HG03432 (cell line): ENCODE results near the gene ADIPOR2.
"Not testable (repeated sequence)": the region's sequence is repeated elsewhere in the genome, so short reads cannot be mapped to it uniquely, and the experiment has no call there.

Experiments
- ATAC-seq: cut with Tn5 transposase; IDR thresholded peaks from one replicate; pipeline ENCODE4 v1.9.1; 2021; ENCODE audit warnings: mild to moderate bottlenecking, moderate library complexity; ENCODE audit not compliant: unreplicated experiment

ADIPOR2 gene

GRCh38 chr12:1810201-1810930 lies 119.5 kb downstream of the ADIPOR2 start:
- ATAC-seq, result no peak

- no peak for ATAC-seq
These were observed 120.0 kb downstream of the ADIPOR2 start for GRCh38 chr12:1810931-1811280.

- no peak for ATAC-seq
These were observed 120.5 kb downstream of the ADIPOR2 start for GRCh38 chr12:1811281-1811947.

- ATAC-seq, result no peak
These were observed 121.0 kb downstream of the ADIPOR2 start for GRCh38 chr12:1811948-1812291.

- ATAC-seq, result no peak
These were observed 121.9 kb downstream of the ADIPOR2 start for GRCh38 chr12:1812650-1813302.

GRCh38 chr12:1814266-1814665 lies 123.4 kb downstream of the ADIPOR2 start:
- ATAC-seq, result no peak

- ATAC-seq, result no peak
These were observed 124.2 kb downstream of the ADIPOR2 start for GRCh38 chr12:1815108-1815507.

GRCh38 chr12:1815814-1816729 lies 125.2 kb downstream of the ADIPOR2 start:
- ATAC-seq, result no peak

GRCh38 chr12:1816730-1817348 lies 126.0 kb downstream of the ADIPOR2 start:
- no peak for ATAC-seq

- ATAC-seq, result not testable (repeated sequence)
These were observed 127.1 kb downstream of the ADIPOR2 start for GRCh38 chr12:1817928-1818327.

- ATAC-seq, result no peak
These were observed 128.2 kb downstream of the ADIPOR2 start for GRCh38 chr12:1819050-1819449.

- no peak for ATAC-seq
These were observed 128.7 kb downstream of the ADIPOR2 start for GRCh38 chr12:1819571-1819970.

GRCh38 chr12:1820191-1820895 lies 129.5 kb downstream of the ADIPOR2 start, which contains the start of gene LRTM2:
Gene LRTM2 (plus strand): TSS chr12:1820565. CDS start chr12:1828149, 7,584 bp downstream.
- no peak for ATAC-seq

- no peak for ATAC-seq
These were observed 130.0 kb downstream of the ADIPOR2 start for GRCh38 chr12:1820896-1821291.

- no peak for ATAC-seq
These were observed 130.9 kb downstream of the ADIPOR2 start for GRCh38 chr12:1821805-1822204.

GRCh38 chr12:1822699-1823098 lies 131.8 kb downstream of the ADIPOR2 start:
- ATAC-seq, result no peak

- no peak for ATAC-seq
These were observed 132.4 kb downstream of the ADIPOR2 start for GRCh38 chr12:1823237-1823636.

GRCh38 chr12:1825382-1826102 lies 134.7 kb downstream of the ADIPOR2 start:
- ATAC-seq, result no peak

GRCh38 chr12:1826401-1826800 lies 135.5 kb downstream of the ADIPOR2 start:
- no peak for ATAC-seq
